Thoracic aorta (tissue), 2 donors: Measurements from ENCODE around the gene NCK1. TPM values are rescaled to one million over a fixed set of nuclear protein-coding genes. Genes with fewer than 3 reads are reported as not detected.

ENCODE experiments used
- ATAC-seq: fragments of 150-250 bp; one replicate; pipeline ENCODE4 v1.8.0; 2017; ENCODE audit warnings: low read depth; ENCODE audit not compliant: insufficient number of reproducible peaks, low FRiP score
- DNase-seq: peaks from one replicate; pipeline ENCODE4 v3.0.0-alpha.2; 2020; ENCODE audit warnings: low spot score
- H3K27ac ChIP-seq, 2 donors: fragments of 200-600 bp; sonication (generic); 1 replicate in 1 of 2; 2 replicates in 1 of 2; pipeline ENCODE4 v1.5.1; 2016; ENCODE audit warnings: mild to moderate bottlenecking in 2 of 2, moderate library complexity in 2 of 2
- H3K27me3 ChIP-seq: fragments of 200-600 bp; sonication (generic); replicated peaks from 2 replicates; pipeline ENCODE4 v1.6.0; 2016; ENCODE audit warnings: mild to moderate bottlenecking; ENCODE audit not compliant: insufficient read depth
- H3K36me3 ChIP-seq: fragments of 200-600 bp; sonication (generic); one replicate; pipeline ENCODE4 v1.5.1; 2016
- H3K4me1 ChIP-seq, 2 donors: fragments of 200-600 bp; sonication (generic); 1 replicate in 1 of 2; 2 replicates in 1 of 2; pipeline versions ENCODE4 v1.5.1 to v1.6.0; 2016; ENCODE audit warnings: low read depth in 2 of 2, mild to moderate bottlenecking in 1 of 2; ENCODE audit not compliant: control insufficient read depth in 1 of 2
- H3K4me3 ChIP-seq: fragments of 200-600 bp; sonication (generic); 2 replicates; pipeline ENCODE4 v1.5.1; 2016; ENCODE audit warnings: mild to moderate bottlenecking
- H3K9me3 ChIP-seq: fragments of 200-600 bp; sonication (generic); 2 replicates; pipeline ENCODE4 v1.5.1; 2016
- total RNA-seq, 2 donors: library from RNA; depleted of rRNA; stranded (reverse); fragments of >200 nt; gene quantifications; one replicate each; pipeline versions ENCODE4 v1.1.0 to v1.2.3, GENCODE V29; 2016
- TF ChIP-seq, protein P1 (sequence below): fragments of 200-600 bp; sonication (generic); IDR thresholded peaks from one replicate; pipeline ENCODE4 v1.5.1; 2019; ENCODE audit warnings: antibody characterized with exemption

The NCK1 gene
- total RNA-seq, 2 donors from 2014 or later = 31.5 to 41.5 TPM

DNA sequence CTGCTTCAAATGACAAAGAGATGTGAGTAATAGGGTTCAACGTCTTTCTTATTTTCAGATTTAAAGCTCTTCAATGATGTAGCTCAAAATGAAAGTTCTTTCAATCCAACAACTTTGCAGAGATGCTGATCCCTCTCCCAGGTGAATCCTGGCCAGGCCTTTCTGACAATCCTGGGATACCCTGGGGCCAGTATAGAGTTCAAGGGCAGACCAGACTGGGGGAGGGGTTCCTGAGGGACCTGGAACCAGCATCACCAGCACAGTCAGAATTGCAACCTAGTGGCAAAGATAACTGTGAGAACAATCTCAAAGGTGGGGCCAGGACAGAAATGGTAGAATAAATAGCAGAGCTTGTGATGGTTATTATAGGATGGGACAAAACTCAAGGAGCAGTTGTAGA lies 19.7 kb upstream of the NCK1 start:
- no peak overlapping the region for H3K27ac ChIP-seq
- ATAC-seq (no peak), DNase-seq (no peak)
- TF ChIP-seq, protein P1, sequence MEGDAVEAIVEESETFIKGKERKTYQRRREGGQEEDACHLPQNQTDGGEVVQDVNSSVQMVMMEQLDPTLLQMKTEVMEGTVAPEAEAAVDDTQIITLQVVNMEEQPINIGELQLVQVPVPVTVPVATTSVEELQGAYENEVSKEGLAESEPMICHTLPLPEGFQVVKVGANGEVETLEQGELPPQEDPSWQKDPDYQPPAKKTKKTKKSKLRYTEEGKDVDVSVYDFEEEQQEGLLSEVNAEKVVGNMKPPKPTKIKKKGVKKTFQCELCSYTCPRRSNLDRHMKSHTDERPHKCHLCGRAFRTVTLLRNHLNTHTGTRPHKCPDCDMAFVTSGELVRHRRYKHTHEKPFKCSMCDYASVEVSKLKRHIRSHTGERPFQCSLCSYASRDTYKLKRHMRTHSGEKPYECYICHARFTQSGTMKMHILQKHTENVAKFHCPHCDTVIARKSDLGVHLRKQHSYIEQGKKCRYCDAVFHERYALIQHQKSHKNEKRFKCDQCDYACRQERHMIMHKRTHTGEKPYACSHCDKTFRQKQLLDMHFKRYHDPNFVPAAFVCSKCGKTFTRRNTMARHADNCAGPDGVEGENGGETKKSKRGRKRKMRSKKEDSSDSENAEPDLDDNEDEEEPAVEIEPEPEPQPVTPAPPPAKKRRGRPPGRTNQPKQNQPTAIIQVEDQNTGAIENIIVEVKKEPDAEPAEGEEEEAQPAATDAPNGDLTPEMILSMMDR = no peak
- H3K4me1 ChIP-seq = peaks cover 8 to 10% of the 10 kb centered on the region in 2 donors
- no peaks in the 10 kb centered on the region for H3K36me3 ChIP-seq
- H3K4me3 ChIP-seq = no peak overlapping the region
- H3K27me3 ChIP-seq = no peaks in the 10 kb centered on the region
- H3K9me3 ChIP-seq = no peaks in the 10 kb centered on the region

DNA sequence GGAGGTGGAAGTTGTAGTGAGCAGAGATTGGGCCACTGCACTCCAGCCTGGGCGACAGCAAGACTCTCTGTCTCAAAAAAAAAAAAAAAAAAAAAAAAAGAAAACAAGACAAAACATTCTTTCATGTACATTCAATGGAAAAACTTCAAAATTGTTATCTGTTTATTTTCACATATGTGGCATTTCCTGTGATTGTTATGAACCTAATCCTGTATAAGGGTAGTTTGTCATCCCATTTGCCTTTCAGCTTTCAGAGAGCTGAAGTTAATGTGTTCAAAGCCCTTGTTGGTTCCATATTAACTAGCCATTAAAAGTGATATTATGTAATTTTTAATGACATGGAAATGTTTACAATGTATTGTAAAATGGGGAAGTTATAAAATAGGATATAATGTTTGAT lies 17.3 kb upstream of the NCK1 start:
- TF ChIP-seq, protein P1 = no peak
- Histone ChIP-seq H3K9me3 (no peaks in the 10 kb centered on the region), H3K36me3 (no peaks in the 10 kb centered on the region), H3K4me1 (no peaks in the 10 kb centered on the region), H3K27me3 (no peaks in the 10 kb centered on the region), H3K27ac (no peak overlapping the region), H3K4me3 (no peak overlapping the region)
- ATAC-seq (no peak), DNase-seq (no peak)

GRCh38 chr3:136852180-136852579 lies 9.8 kb upstream of the NCK1 start:
- Histone ChIP-seq H3K9me3 (no peaks in the 10 kb centered on the region), H3K36me3 (no peaks in the 10 kb centered on the region), H3K27ac (no peak overlapping the region), H3K27me3 (no peaks in the 10 kb centered on the region), H3K4me3 (no peak overlapping the region), H3K4me1 (no peaks in the 10 kb centered on the region)
- DNase-seq (no peak), ATAC-seq (no peak)
- TF ChIP-seq, protein P1 = no peak

DNA sequence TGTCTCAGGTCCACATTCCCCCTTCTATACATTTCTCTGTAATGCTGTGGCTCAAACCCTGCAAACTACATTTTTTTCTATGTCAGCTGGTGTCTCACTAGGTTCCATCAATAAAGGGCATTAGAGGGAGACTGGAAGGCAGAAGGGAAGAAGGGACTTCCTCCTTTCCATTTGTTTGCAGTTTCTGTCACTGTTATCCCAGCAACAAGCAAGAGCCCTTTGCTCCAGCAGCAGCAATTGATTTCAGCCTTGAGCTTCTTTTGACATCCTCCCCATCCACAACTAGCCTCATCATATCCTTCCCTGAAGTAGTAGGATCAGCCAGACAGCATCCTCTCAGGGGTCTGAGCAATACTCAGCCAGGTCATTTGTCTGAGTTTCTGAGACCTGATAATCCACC lies 5.3 kb upstream of the NCK1 start:
- no peak overlapping the region for H3K4me3 ChIP-seq
- TF ChIP-seq, protein P1 = no peak
- H3K36me3 ChIP-seq = no peaks in the 10 kb centered on the region
- H3K27me3 ChIP-seq = no peaks in the 10 kb centered on the region
- no peak overlapping the region for H3K27ac ChIP-seq
- DNase-seq (no peak), ATAC-seq (no peak)
- H3K9me3 ChIP-seq = no peaks in the 10 kb centered on the region
- peaks cover 6 to 7% of the 10 kb centered on the region in 2 donors for H3K4me1 ChIP-seq

GRCh38 chr3:136858381-136858780 lies 3.6 kb upstream of the NCK1 start:
- TF ChIP-seq, protein P1 = no peak
- H3K36me3 ChIP-seq = no peaks in the 10 kb centered on the region
- H3K27me3 ChIP-seq = no peaks in the 10 kb centered on the region
- DNase-seq (no peak), ATAC-seq (no peak)
- peaks cover 9 to 12% of the 10 kb centered on the region in 2 donors for H3K4me1 ChIP-seq
- no peak overlapping the region for H3K27ac ChIP-seq
- H3K9me3 ChIP-seq = no peaks in the 10 kb centered on the region
- H3K4me3 ChIP-seq = no peak overlapping the region
